Embryonic facial prominence (tissue), 1 donor: ENCODE measurements around the gene MB21D2.
"Not testable (repeated sequence)": the region's sequence is repeated elsewhere in the genome, so short reads cannot be mapped to it uniquely, and the experiment has no call there.

Experiments
- DNase-seq: peaks from one replicate; pipeline ENCODE4 v3.0.0-alpha.2; 2016; ENCODE audit errors: extremely low spot score

Gene MB21D2

GRCh38 chr3:192917404-192918274 is at the start of gene MB21D2:
MB21D2 (minus strand) TSS chr3:192917856; CDS start chr3:192917840, 16 bp downstream.
- peak; percentile 40 for DNase-seq

- DNase-seq, result not testable (repeated sequence)
These were observed 47.5 kb upstream of the MB21D2 start for GRCh38 chr3:192964959-192965719.

- no peak for DNase-seq
These were observed 42.1 kb upstream of the MB21D2 start for GRCh38 chr3:192959773-192960172.

GRCh38 chr3:192958219-192958872 is 40.7 kb upstream of the MB21D2 start:
- DNase-seq, result no peak

- DNase-seq, result no peak
These were observed 39.9 kb upstream of the MB21D2 start for GRCh38 chr3:192957441-192958021.

- DNase-seq, result no peak
These were observed 36.3 kb upstream of the MB21D2 start for GRCh38 chr3:192953926-192954325.

- DNase-seq, result no peak
These were observed 29.8 kb upstream of the MB21D2 start for GRCh38 chr3:192947421-192947820.

GRCh38 chr3:192943393-192943792 is 25.7 kb upstream of the MB21D2 start:
- no peak for DNase-seq

GRCh38 chr3:192942625-192943024 is 25.0 kb upstream of the MB21D2 start:
- no peak for DNase-seq

- DNase-seq, result no peak
These were observed 22.5 kb upstream of the MB21D2 start for GRCh38 chr3:192940129-192940528.

- no peak for DNase-seq
These were observed 17.8 kb upstream of the MB21D2 start for GRCh38 chr3:192935441-192935840.

- no peak for DNase-seq
These were observed 16.3 kb upstream of the MB21D2 start for GRCh38 chr3:192933779-192934460.

GRCh38 chr3:192933259-192933658 is 15.6 kb upstream of the MB21D2 start:
- DNase-seq, result no peak

- DNase-seq, result no peak
These were observed 14.2 kb upstream of the MB21D2 start for GRCh38 chr3:192931825-192932224.

GRCh38 chr3:192930577-192930976 is 12.9 kb upstream of the MB21D2 start:
- no peak for DNase-seq

GRCh38 chr3:192929755-192930547 is 12.3 kb upstream of the MB21D2 start:
- DNase-seq, result no peak

GRCh38 chr3:192929146-192929545 is 11.5 kb upstream of the MB21D2 start:
- DNase-seq, result no peak

- no peak for DNase-seq
These were observed 11.1 kb upstream of the MB21D2 start for GRCh38 chr3:192928720-192929119.

- no peak for DNase-seq
These were observed 10.4 kb upstream of the MB21D2 start for GRCh38 chr3:192928016-192928415.

GRCh38 chr3:192927016-192927415 is 9.4 kb upstream of the MB21D2 start:
- no peak for DNase-seq

- no peak for DNase-seq
These were observed 6.1 kb upstream of the MB21D2 start for GRCh38 chr3:192923731-192924130.
